HUES64 (cell line): Measurements from ENCODE around the gene TMSB4X. TPM values are rescaled to one million over a fixed set of nuclear protein-coding genes. Genes with fewer than 3 reads are reported as not detected.
"Not testable (repeated sequence)": the region's sequence is repeated elsewhere in the genome, so short reads cannot be mapped to it uniquely, and the experiment has no call there.

Source experiments
- H3K27ac ChIP-seq: 2 replicates; pipeline ENCODE4 v1.7.0; 2013; ENCODE audit warnings: low read depth, low read length, inconsistent platforms
- H3K27me3 ChIP-seq: 2 replicates; pipeline ENCODE4 v1.6.1; 2013; ENCODE audit warnings: mild to moderate bottlenecking, low read length; ENCODE audit not compliant: insufficient read depth
- H3K36me3 ChIP-seq: 2 replicates; pipeline ENCODE4 v1.6.1; 2013; ENCODE audit warnings: mild to moderate bottlenecking, low read length; ENCODE audit not compliant: insufficient read depth
- H3K4me1 ChIP-seq: 2 replicates; pipeline ENCODE4 v1.6.1; 2013; ENCODE audit warnings: mild to moderate bottlenecking, low read length, moderate library complexity; ENCODE audit not compliant: insufficient read depth
- H3K4me3 ChIP-seq: 2 replicates; pipeline ENCODE4 v1.5.1; 2013; ENCODE audit warnings: mild to moderate bottlenecking, low read length, moderate library complexity
- H3K9ac ChIP-seq: 2 replicates; pipeline ENCODE4 v1.6.1; 2013; ENCODE audit warnings: mild to moderate bottlenecking, low read depth, low read length
- H3K9me3 ChIP-seq: 2 replicates; pipeline ENCODE4 v1.6.1; 2013; ENCODE audit warnings: low read depth, low read length; ENCODE audit not compliant: insufficient read depth
- WGBS: fragments of 150-250, 120-280 bp; methylation state at CpG from one replicate; pipeline ENCODE4 v1.1.7; 2013; ENCODE audit warnings: missing lambda C conversion rate; 5-methylcytosine and 5-hydroxymethylcytosine counted together
- polyA plus RNA-seq, 2 experiments: library from polyadenylated mRNA; stranded (reverse); fragments of 50-300 nt; gene quantifications; one replicate each; pipeline ENCODE4 v1.2.3, GENCODE V29; 2013

TMSB4X gene
- polyA plus RNA-seq (2013, experiment 1 of 2): 2,123 TPM
- 2,317 TPM for polyA plus RNA-seq (2013, experiment 2 of 2)

DNA sequence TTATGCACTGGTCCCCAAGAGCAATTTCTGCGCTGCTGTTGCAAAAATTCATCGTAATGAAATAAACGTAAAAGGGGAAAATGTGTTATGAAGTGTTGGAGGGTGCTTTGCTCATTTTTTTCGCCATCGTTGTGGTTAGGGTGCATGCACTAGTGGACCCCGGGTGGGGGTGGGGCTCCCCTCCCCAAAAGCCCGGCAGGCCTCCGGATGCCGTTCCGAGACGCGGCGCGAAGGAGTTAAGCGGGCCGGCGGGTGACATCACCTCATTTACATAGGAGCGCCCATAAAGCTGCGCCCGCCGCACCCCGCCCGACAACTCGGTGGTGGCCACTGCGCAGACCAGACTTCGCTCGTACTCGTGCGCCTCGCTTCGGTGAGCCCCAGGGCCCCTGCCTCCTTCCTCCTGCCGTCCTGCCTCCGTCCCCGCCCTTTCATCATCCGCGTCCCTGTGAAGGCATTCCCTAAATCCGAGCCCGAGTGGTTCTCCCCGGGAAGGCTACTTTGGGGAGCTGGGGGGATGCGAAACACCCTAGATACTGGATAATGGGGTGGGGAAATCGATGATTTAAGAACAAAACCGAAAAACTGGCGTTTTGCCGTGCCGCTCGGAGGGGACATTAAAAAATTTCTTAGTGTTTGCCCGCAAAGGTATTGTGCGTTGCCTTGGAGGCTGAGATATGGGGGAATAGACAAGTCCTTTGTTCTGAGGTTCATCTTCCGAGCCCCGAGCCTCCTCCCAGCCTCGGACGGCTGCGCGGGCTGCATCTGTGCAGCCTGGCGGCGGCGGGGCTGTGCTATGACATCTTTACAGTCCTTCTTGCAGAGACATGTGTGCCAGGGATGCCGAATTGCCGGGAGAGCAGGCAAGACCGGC lies at the start of gene TMSB4X:
Gene TMSB4X (plus strand): TSS at position 315 of the 874 bp plus-strand sequence.
- Histone ChIP-seq H3K4me1 (peaks cover 37% of the 10 kb centered on the region), H3K4me3 (peak within 1 kb of the TSS; percentile 96), H3K27me3 (no peaks in the 10 kb centered on the region), H3K9me3 (no peaks in the 10 kb centered on the region), H3K36me3 (peaks cover 14% of the 10 kb centered on the region), H3K27ac (peak within 1 kb of the TSS; percentile 93), H3K9ac (peak within 1 kb of the TSS; percentile 99)
- WGBS: under 1% methylated on average over 59 of the region's 60 CpGs

DNA sequence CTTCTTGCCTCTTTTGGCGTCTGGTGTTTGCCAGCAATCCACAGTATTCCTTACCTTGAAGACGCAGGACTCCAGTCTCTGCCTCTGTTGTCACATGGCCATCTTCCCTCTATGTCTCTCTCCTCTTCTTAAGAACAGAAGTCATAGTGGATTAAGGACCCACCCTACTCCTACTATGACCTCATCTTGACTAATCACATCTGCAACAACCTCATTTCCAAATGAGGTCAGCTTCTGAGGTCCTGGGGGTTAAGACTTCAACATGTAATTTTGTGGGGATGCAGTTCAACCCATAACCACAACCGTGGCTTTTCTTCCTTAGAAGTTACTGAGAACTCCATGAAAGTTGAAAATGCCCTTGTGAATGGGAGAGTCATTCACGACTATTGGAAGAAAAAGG lies 45.2 kb upstream of the TMSB4X start:
- Histone ChIP-seq H3K27ac (no peak overlapping the region), H3K27me3 (no peaks in the 10 kb centered on the region), H3K9me3 (no peaks in the 10 kb centered on the region), H3K4me1 (no peaks in the 10 kb centered on the region), H3K9ac (no peak overlapping the region), H3K4me3 (no peak overlapping the region), H3K36me3 (no peaks in the 10 kb centered on the region)
- WGBS: 93% methylated on average over 4 of the region's 4 CpGs

DNA sequence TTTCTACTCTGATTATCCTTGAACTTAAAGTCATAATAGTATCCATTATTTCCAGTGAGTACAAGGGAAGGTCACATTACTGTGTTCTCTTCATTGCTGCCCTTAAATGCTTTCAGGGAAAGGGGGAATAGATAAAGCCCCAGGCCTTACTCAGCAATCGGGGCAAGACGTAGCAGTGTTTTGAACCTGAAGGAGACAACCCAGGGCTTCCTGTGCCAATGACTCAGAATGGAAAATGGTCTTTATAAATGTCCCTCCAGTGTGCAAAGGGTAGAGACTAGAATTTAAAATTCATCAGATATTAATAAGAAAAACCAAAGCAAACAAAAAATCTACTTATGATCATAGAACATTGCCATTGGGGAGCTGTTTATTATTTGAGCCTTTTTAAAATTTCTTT lies 44.8 kb upstream of the TMSB4X start:
- H3K9me3 ChIP-seq: no peaks in the 10 kb centered on the region
- no peak overlapping the region for H3K9ac ChIP-seq
- H3K27ac ChIP-seq: no peak overlapping the region
- no peaks in the 10 kb centered on the region for H3K4me1 ChIP-seq
- H3K36me3 ChIP-seq: no peaks in the 10 kb centered on the region
- no peaks in the 10 kb centered on the region for H3K27me3 ChIP-seq
- WGBS: 98% methylated on average over 2 of the region's 2 CpGs
- no peak overlapping the region for H3K4me3 ChIP-seq

DNA sequence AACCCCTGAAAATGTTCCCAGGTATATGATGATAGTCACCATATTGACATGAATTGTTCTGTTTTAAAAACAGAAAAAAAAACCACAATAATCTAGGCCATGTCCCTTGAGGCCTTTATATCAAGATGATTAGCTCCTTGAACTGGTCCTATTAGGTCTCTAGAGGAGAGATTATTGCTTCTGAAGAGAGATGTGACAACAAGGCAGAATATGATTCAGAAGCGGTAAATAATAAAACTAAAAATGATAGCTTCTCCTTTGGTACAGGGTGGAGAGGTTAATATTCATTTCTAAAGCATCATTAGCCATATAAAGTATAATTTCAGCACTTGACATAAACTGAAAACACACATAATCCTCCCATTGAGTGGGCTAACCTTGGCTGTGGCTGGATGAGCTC lies 42.7 kb upstream of the TMSB4X start:
- H3K27me3 ChIP-seq: no peaks in the 10 kb centered on the region
- no peak overlapping the region for H3K27ac ChIP-seq
- H3K4me1 ChIP-seq: no peaks in the 10 kb centered on the region
- no CpG with 5 or more reads among the region's 1 CpG for WGBS
- H3K36me3 ChIP-seq: no peaks in the 10 kb centered on the region
- H3K9ac ChIP-seq: no peak overlapping the region
- H3K4me3 ChIP-seq: no peak overlapping the region
- H3K9me3 ChIP-seq: 0 out of 2 replicates have a peak, but pooled peaks cover 8% of the 10 kb centered on the region

DNA sequence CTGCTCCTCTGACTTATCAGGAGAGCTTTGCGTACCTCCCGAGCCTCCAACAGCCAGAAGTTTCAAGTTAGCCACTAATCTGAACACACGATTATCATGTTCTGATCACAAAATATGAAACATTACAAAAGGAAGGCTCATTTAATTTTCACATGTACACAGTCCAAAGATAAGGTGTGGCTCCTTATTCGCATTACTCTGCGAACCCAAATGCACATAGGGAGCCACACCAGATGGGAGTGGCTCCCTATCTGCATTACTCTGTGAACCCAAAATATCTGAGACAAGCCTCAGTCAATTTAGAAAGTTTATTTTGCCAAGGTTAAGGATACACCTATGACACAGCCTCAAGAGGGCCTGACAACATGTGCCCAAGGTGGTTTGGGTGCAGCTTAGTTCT lies 40.1 kb upstream of the TMSB4X start:
- no peak overlapping the region for H3K9ac ChIP-seq
- H3K9me3 ChIP-seq: peaks cover 22% of the 10 kb centered on the region
- no peak overlapping the region for H3K4me3 ChIP-seq
- H3K27ac ChIP-seq: no peak overlapping the region
- H3K36me3 ChIP-seq: no peaks in the 10 kb centered on the region
- no peaks in the 10 kb centered on the region for H3K27me3 ChIP-seq
- WGBS: 93% methylated on average over 5 of the region's 5 CpGs
- no peaks in the 10 kb centered on the region for H3K4me1 ChIP-seq

DNA sequence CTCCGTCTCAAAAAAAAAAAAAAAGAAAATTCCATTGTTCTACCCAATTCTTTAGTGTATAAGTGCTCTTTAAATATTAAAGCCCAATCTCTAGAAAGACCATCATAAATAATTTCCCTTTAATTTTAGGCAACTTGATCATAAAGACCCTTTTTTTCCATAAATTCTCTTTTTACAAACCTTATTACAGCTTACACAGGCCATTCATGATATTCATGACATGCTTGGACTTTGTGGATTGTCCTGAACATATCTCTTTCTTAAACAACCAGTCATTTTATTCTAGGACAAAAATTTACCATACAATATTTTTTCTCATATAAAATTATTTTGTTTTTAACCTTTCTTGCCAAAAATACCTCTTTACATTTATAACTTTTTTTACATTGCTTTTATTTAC lies 38.0 kb upstream of the TMSB4X start:
- Histone ChIP-seq H3K27ac (no peak overlapping the region), H3K9me3 (peaks cover 22% of the 10 kb centered on the region), H3K4me1 (no peaks in the 10 kb centered on the region), H3K4me3 (no peak overlapping the region), H3K9ac (no peak overlapping the region), H3K27me3 (no peaks in the 10 kb centered on the region), H3K36me3 (no peaks in the 10 kb centered on the region)
- WGBS: no CpG with 5 or more reads among the region's 1 CpG

DNA sequence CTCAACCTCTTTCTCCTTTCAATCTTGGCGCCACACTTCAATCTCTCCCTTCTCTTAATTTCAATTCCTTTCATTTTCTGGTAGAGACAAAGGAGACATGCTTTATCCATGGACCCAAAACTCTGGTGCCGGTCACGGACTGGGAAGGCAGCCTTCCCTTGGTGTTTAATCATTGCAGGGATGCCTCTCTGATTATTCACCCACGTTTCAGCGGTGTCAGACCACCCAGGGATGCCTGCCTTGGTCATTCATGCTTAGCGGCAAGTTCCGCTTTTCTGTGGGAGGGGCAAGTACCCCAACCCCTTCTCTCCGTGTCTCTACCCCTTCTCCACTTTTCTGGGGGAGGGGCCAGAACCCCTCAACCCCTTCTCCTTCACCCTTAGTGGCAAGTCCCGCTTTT lies 34.4 kb upstream of the TMSB4X start:
- H3K4me3 ChIP-seq: not testable (repeated sequence)

DNA sequence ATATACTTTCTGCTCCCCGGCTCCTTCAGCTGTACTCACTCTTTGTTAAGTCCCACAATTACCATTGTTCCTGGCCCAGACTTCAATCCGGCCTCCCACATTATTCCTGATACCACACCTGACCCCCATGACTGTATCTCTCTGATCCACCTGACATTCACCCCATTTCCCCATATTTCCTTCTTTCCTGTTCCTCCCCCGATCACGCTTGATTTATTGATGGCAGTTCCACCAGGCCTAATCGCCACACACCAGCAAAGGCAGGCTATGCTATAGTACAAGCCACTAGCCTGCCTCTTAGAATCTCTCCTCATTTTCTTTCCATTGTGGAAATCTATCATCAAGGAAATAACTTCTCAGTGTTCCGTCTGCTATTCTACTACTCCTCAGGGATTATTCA lies 31.3 kb upstream of the TMSB4X start:
- not testable (repeated sequence) for H3K27me3 ChIP-seq, H3K9me3 ChIP-seq, H3K4me3 ChIP-seq, H3K9ac ChIP-seq, H3K36me3 ChIP-seq, H3K27ac ChIP-seq
- H3K4me1 ChIP-seq: peaks cover 12% of the 10 kb centered on the region
- 95% methylated on average over 4 of the region's 6 CpGs for WGBS

More for the DNA sequence above, 34.4 kb upstream of the TMSB4X start:
- H3K27ac ChIP-seq, H3K9ac ChIP-seq, H3K36me3 ChIP-seq, H3K4me1 ChIP-seq, H3K27me3 ChIP-seq: not testable (repeated sequence)
- H3K9me3 ChIP-seq: peaks cover 22% of the 10 kb centered on the region
- 96% methylated on average over 9 of the region's 9 CpGs for WGBS

DNA sequence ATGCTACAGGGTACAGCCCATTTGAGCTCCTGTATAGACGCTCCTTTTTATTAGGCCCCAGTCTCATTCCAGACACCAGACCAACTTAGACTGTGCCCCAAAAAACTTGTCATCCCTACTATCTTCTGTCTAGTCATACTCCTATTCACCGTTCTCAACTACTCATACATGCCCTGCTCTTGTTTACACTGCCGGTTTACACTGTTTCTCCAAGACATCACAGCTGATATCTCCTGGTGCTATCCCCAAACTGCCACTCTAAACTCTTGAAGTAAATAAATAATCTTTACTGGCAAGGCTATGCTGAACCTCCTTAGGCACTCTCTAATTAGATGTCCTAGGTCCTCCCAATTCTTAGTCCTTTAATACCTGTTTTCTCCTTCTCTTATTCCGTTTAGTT lies 30.5 kb upstream of the TMSB4X start:
- H3K27ac ChIP-seq, H3K9me3 ChIP-seq, H3K27me3 ChIP-seq, H3K9ac ChIP-seq, H3K36me3 ChIP-seq, H3K4me3 ChIP-seq: not testable (repeated sequence)
- peaks cover 12% of the 10 kb centered on the region for H3K4me1 ChIP-seq
- WGBS: 100% methylated on average over 2 of the region's 4 CpGs

DNA sequence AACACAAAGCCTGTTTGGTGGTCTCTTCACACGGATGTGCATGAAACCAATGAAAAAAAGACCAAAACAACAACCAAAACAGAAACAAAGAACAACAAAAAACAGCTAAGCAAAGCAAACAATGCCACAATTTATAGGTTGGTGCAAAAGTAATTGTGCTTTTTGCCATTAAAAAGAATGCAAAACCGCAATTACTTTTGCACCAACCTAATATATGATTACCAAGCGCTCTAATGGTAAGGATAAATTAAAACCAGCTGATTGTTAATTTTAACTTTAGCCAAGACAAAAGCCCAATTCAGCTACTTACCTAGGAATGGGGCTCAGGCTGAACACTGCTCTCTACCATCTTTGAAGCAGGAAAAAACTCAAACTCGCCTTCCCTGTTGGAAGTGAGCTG lies 29.4 kb upstream of the TMSB4X start:
- Histone ChIP-seq H3K36me3 (no peaks in the 10 kb centered on the region), H3K9me3 (no peaks in the 10 kb centered on the region), H3K9ac (no peak overlapping the region), H3K4me3 (no peak overlapping the region), H3K4me1 (peaks cover 12% of the 10 kb centered on the region), H3K27ac (no peak overlapping the region), H3K27me3 (no peaks in the 10 kb centered on the region)
- WGBS: 90% methylated on average over 2 of the region's 4 CpGs

DNA sequence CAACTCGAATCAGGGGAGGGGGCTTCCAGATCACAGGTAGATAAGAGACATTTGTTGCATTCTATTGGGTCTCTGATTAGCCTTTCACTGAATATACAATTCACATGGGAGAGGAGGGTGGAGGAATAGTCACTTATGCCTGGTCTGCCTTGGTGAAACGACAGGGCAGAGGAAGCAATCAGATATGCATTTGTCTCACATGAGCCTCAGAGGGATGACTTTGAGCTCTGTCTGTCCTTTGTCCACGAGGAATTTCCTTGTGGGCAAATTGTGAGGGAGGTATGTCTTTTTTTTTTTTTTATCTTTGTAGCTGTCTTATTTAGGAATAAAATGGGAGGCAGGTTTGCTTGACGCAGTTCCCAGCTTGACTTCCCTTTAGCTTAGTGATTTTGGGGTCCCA lies 28.5 kb upstream of the TMSB4X start:
- Histone ChIP-seq H3K9me3 (no peaks in the 10 kb centered on the region), H3K27me3 (no peaks in the 10 kb centered on the region), H3K36me3 (no peaks in the 10 kb centered on the region), H3K9ac (peak overlapping the region; percentile 34; the same call in 1 of the 2 replicates), H3K27ac (no peak overlapping the region; the same call in 1 of the 2 replicates), H3K4me1 (peaks cover 12% of the 10 kb centered on the region), H3K4me3 (no peak overlapping the region)
- WGBS: 66% methylated on average over 3 of the region's 4 CpGs
